HepG2 (cell line): Measurements from ENCODE around the gene JPT1. TPM values are rescaled to one million over a fixed set of nuclear protein-coding genes. Genes with fewer than 3 reads are reported as not detected.

ENCODE experiments used
- EEA1 ChIP-seq: sonication (generic); formaldehyde crosslinking; IDR thresholded peaks from 2 replicates; pipeline ENCODE4 v1.5.1; 2020; ENCODE audit warnings: mild to moderate bottlenecking, missing genetic modification reagents, borderline replicate concordance
- EP300 ChIP-seq, 3 experiments: sonication (generic) in 1 of 3; formaldehyde crosslinking in 1 of 3; IDR thresholded peaks; 2 replicates each; pipeline versions ENCODE4 v1.5.1 to v1.6.1; 2011 to 2020; ENCODE audit warnings: low read depth in 2 of 3, low read length in 2 of 3, borderline replicate concordance in 1 of 3, improper control_type of control experiment in 1 of 3, mild to moderate bottlenecking in 1 of 3, missing genetic modification reagents in 1 of 3, moderate library complexity in 1 of 3
- GTF2F1 ChIP-seq: fragments of 150-350 bp; IDR thresholded peaks from 2 replicates; pipeline ENCODE4 v1.6.1; 2014; ENCODE audit warnings: low read length
- HNRNPK ChIP-seq: fragments of 200-400 bp; formaldehyde crosslinking; IDR thresholded peaks from 2 replicates; pipeline ENCODE4 v1.6.1; 2018; ENCODE audit warnings: low read length, low read depth, moderate library complexity, mild to moderate bottlenecking; ENCODE audit not compliant: poor library complexity, severe bottlenecking
- MAFG ChIP-seq: sonication (generic); formaldehyde crosslinking; IDR thresholded peaks from 2 replicates; pipeline ENCODE4 v1.5.1; 2020; ENCODE audit warnings: mild to moderate bottlenecking, missing genetic modification reagents
- NFKB2 ChIP-seq: sonication (generic); formaldehyde crosslinking; IDR thresholded peaks from 2 replicates; pipeline ENCODE4 v1.4.0; 2020; ENCODE audit warnings: missing genetic modification reagents, borderline replicate concordance
- PAF1 ChIP-seq: IDR thresholded peaks from 2 replicates; pipeline ENCODE4 v1.6.1; 2016; ENCODE audit warnings: missing genetic modification reagents, missing compliant biosample characterization
- PHF20 ChIP-seq: sonication (generic); formaldehyde crosslinking; IDR thresholded peaks from 2 replicates; pipeline ENCODE4 v1.5.0; 2020; ENCODE audit warnings: mild to moderate bottlenecking, missing genetic modification reagents
- PPARG ChIP-seq: conservative IDR thresholded peaks from 2 replicates; pipeline ENCODE4 v1.6.1; 2016; ENCODE audit warnings: missing biosample characterization, missing genetic modification reagents
- SOX13 ChIP-seq, 3 experiments: fragments of 450-650 bp in 1 of 3; sonication (generic) in 1 of 3; formaldehyde crosslinking in 1 of 3; IDR thresholded peaks in 2 of 3; conservative IDR thresholded peaks in 1 of 3; 2 replicates each; pipeline versions ENCODE4 v1.5.0 to v1.6.1; 2016 to 2020; ENCODE audit warnings: antibody characterized with exemption in 1 of 3, mild to moderate bottlenecking in 1 of 3, missing compliant biosample characterization in 1 of 3, missing genetic modification reagents in 1 of 3, moderate library complexity in 1 of 3
- SP140L ChIP-seq: sonication (generic); formaldehyde crosslinking; IDR thresholded peaks from 2 replicates; pipeline ENCODE4 v1.4.0; 2020; ENCODE audit warnings: missing genetic modification reagents, borderline replicate concordance
- TP53 ChIP-seq: sonication (generic); formaldehyde crosslinking; conservative IDR thresholded peaks from 2 replicates; pipeline ENCODE4 v1.4.0; 2020; ENCODE audit warnings: missing genetic modification reagents
- XBP1 ChIP-seq: sonication (generic); formaldehyde crosslinking; IDR thresholded peaks from 2 replicates; pipeline ENCODE4 v1.5.0; 2020; ENCODE audit warnings: missing genetic modification reagents
- ZNF431 ChIP-seq: sonication (generic); formaldehyde crosslinking; IDR thresholded peaks from 2 replicates; pipeline ENCODE4 v1.9.0; 2022; ENCODE audit warnings: missing genetic modification reagents, low read depth, mild to moderate bottlenecking, borderline replicate concordance
- ZNF546 ChIP-seq: sonication (generic); formaldehyde crosslinking; conservative IDR thresholded peaks from 2 replicates; pipeline ENCODE4 v1.8.1; 2023; ENCODE audit warnings: mild to moderate bottlenecking, missing genetic modification reagents
- ZNF652 ChIP-seq: IDR thresholded peaks from 2 replicates; pipeline ENCODE4 v1.6.1; 2016; ENCODE audit warnings: low read depth, borderline replicate concordance
- ZNF7 ChIP-seq: IDR thresholded peaks from 2 replicates; pipeline ENCODE4 v1.6.1; 2016; ENCODE audit warnings: missing biosample characterization, missing genetic modification reagents
- ZNF724P ChIP-seq: sonication (generic); formaldehyde crosslinking; IDR thresholded peaks from 2 replicates; pipeline ENCODE4 v1.8.0; 2022; ENCODE audit warnings: missing genetic modification reagents, borderline replicate concordance
- polyA plus RNA-seq, 8 experiments: library from polyadenylated mRNA; depleted of rRNA in 3 of 8; stranded (reverse) in 7 of 8; unstranded in 1 of 8; fragments of >200 nt; fragmentation: Illumina TruSeq in 4 of 8; extraction: Trizol in 4 of 8; gene quantifications; 2 replicates each; pipeline versions ENCODE4 v1.2.1 to v1.2.3, GENCODE V29; 2011 to 2016; ENCODE audit warnings: low read depth in 4 of 8, missing spikeins in 1 of 8, mixed read lengths in 1 of 8; ENCODE audit not compliant: insufficient read depth in 1 of 8
- total RNA-seq, 5 experiments: library from RNA; depleted of rRNA; stranded (reverse); fragments of >200 nt; fragmentation: Illumina TruSeq; extraction: Trizol; gene quantifications; 2 replicates each; pipeline ENCODE4 v1.2.3, GENCODE V29; 2016; ENCODE audit warnings: low read depth in 1 of 5
- TF ChIP-seq, protein P1 (sequence below): sonication (generic); formaldehyde crosslinking; IDR thresholded peaks from 2 replicates; pipeline ENCODE4 v1.5.0; 2020; ENCODE audit warnings: missing genetic modification reagents, mild to moderate bottlenecking, borderline replicate concordance
- TF ChIP-seq, protein P2 (sequence below): sonication (generic); formaldehyde crosslinking; IDR thresholded peaks from 2 replicates; pipeline ENCODE4 v1.4.0; 2020; ENCODE audit warnings: missing genetic modification reagents, borderline replicate concordance

The JPT1 gene
- total and polyA plus RNA-seq, 2 of the 13 experiments (the other 11 are each of a cell fraction or from before 2014, with no cell fraction given): 43.3 to 256 TPM

DNA sequence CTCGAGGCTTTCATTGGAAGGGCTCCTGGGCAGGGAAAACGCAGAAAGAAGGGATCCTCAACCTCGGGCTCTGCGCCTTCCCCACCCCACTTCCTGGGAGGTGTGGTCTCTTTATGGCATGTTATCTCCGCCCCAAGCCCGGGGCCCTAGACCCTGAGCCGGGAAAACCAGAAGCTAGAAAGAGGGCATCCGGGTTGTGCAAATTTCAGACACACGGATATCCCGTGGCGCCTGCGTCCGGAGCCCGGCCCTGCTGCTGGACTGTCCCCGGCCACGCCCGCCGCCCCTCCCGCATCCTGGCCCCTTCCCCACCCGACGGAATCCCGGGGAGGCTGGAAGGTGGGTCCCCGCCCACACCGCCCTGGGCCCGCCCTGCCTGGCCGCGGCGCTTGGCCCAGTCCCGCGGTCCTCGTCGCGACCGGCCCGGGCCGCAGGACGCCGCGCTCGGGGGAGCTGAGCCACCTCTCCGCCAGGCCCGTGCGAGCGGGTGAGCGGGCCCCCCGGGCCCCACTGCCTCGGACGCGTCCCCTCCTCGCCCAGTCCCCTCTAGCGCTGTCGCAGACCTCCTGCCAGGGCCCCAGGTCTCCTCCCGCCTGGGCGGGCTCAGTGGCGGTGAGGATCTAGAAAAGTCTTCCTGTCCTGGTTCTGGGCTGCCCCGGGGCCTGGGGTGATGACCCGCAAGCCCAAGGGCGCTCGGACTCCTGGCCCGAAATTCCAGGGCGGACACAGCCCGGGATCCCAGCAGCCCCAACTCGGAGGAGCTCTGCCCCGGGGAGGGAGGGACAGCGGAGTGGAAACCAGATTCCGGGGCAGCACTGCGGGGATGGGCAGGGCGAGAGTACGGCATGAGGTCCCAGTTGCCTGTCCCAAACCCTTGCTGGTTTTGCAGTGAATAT is 66.5 kb downstream of the JPT1 start, which contains the start of gene SLC16A5 (continued):
- TF ChIP-seq TP53 (no peak), EP300 (IDR thresholded peaks at IDR 0.05; ENCODE audit: low read depth in 2 of 2, low read length in 2 of 2) (peak in 1 of 2 experiments; percentile 19; a peak in 1 of 4 replicates), EP300 (CRISPR knock-in tag; IDR thresholded peaks at IDR 0.05; ENCODE audit: borderline replicate concordance) (no peak; the same call in 1 of the 2 replicates), EEA1 (CRISPR knock-in tag) (no peak), GTF2F1 (no peak), ZNF724P (CRISPR knock-in tag) (no peak), PHF20 (0 out of 2 replicates have a peak, but pooled peaks have one; percentile 39), XBP1 (CRISPR knock-in tag) (no peak), ZNF431 (CRISPR knock-in tag) (peak; percentile 69; the same call in 1 of the 2 replicates), MAFG (CRISPR knock-in tag) (no peak), PPARG (CRISPR knock-in tag) (peak; percentile 70), PAF1 (CRISPR knock-in tag) (no peak), NFKB2 (CRISPR knock-in tag) (no peak), ZNF546 (CRISPR knock-in tag) (no peak; the same call in none of the 2 replicates), SP140L (CRISPR knock-in tag) (no peak), ZNF7 (CRISPR knock-in tag) (no peak), HNRNPK (peak; percentile 54), SOX13 (IDR thresholded peaks at IDR 0.05) (peak; percentile 37; the same call in 1 of the 2 replicates), SOX13 (CRISPR knock-in tag; conservative IDR thresholded peaks at IDR 0.05 in 1 of 2, IDR thresholded peaks at IDR 0.05 in 1 of 2) (peak in 1 of 2 experiments; percentile 54; a peak in 1 of 4 replicates), ZNF652 (CRISPR knock-in tag) (no peak)
- TF ChIP-seq, protein P1, sequence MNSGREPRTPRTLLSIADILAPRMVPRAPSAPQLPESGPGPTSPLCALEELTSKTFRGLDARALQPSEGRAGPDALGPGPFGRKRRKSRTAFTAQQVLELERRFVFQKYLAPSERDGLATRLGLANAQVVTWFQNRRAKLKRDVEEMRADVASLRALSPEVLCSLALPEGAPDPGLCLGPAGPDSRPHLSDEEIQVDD (CRISPR knock-in tag): no peak
- TF ChIP-seq, protein P2, sequence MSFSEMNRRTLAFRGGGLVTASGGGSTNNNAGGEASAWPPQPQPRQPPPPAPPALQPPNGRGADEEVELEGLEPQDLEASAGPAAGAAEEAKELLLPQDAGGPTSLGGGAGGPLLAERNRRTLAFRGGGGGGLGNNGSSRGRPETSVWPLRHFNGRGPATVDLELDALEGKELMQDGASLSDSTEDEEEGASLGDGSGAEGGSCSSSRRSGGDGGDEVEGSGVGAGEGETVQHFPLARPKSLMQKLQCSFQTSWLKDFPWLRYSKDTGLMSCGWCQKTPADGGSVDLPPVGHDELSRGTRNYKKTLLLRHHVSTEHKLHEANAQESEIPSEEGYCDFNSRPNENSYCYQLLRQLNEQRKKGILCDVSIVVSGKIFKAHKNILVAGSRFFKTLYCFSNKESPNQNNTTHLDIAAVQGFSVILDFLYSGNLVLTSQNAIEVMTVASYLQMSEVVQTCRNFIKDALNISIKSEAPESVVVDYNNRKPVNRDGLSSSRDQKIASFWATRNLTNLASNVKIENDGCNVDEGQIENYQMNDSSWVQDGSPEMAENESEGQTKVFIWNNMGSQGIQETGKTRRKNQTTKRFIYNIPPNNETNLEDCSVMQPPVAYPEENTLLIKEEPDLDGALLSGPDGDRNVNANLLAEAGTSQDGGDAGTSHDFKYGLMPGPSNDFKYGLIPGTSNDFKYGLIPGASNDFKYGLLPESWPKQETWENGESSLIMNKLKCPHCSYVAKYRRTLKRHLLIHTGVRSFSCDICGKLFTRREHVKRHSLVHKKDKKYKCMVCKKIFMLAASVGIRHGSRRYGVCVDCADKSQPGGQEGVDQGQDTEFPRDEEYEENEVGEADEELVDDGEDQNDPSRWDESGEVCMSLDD: no peak
